HEK293T (cell line): Measurements from ENCODE around the gene MT2A.
"Not testable (repeated sequence)": the region's sequence is repeated elsewhere in the genome, so short reads cannot be mapped to it uniquely, and the experiment has no call there.

Experiments used
- CTCF ChIA-PET: fragments of 350-600 bp; formaldehyde crosslinking; extraction: SDS; loops from one replicate; lab custom pipeline; 2021; ENCODE audit warnings: antibody characterized with exemption, inconsistent platforms; lab: Yijun Ruan, JAX
- POLR2A ChIA-PET: fragments of 350-600 bp; formaldehyde crosslinking; extraction: SDS; loops from one replicate; lab custom pipeline; 2020; ENCODE audit warnings: antibody characterized with exemption, inconsistent platforms; lab: Yijun Ruan, JAX
- DNase-seq: peaks from one replicate; pipeline ENCODE4 v3.0.0; 2012; ENCODE audit warnings: mixed read lengths; ENCODE audit errors: extremely low spot score
- ARNT ChIP-seq: fragments of 450-650 bp; IDR thresholded peaks from 2 replicates; pipeline ENCODE4 v1.6.1; 2017; ENCODE audit warnings: mild to moderate bottlenecking
- BHLHE40 ChIP-seq: fragments of 450-650 bp; IDR thresholded peaks from 2 replicates; pipeline ENCODE4 v1.6.1; 2016; ENCODE audit warnings: mild to moderate bottlenecking, moderate library complexity, borderline replicate concordance
- CTBP1 ChIP-seq: fragments of 450-650 bp; IDR thresholded peaks from 2 replicates; pipeline ENCODE4 v1.6.1; 2016; ENCODE audit warnings: borderline replicate concordance
- ELF4 ChIP-seq: fragments of 450-650 bp; IDR thresholded peaks from 2 replicates; pipeline ENCODE4 v1.6.1; 2017; ENCODE audit warnings: antibody characterized with exemption
- FOXA1 ChIP-seq: fragments of 450-650 bp; IDR thresholded peaks from 2 replicates; pipeline ENCODE4 v1.6.1; 2016; ENCODE audit warnings: mild to moderate bottlenecking
- FOXK2 ChIP-seq: fragments of 450-650 bp; IDR thresholded peaks from 2 replicates; pipeline ENCODE4 v1.6.1; 2016; ENCODE audit warnings: mild to moderate bottlenecking
- FOXM1 ChIP-seq: fragments of 450-650 bp; IDR thresholded peaks from 2 replicates; pipeline ENCODE4 v1.6.1; 2017; ENCODE audit warnings: mild to moderate bottlenecking, borderline replicate concordance
- HDGF ChIP-seq: fragments of 450-650 bp; IDR thresholded peaks from 2 replicates; pipeline ENCODE4 v1.6.1; 2017; ENCODE audit warnings: antibody characterized with exemption, borderline replicate concordance
- L3MBTL2 ChIP-seq: fragments of 450-650 bp; conservative IDR thresholded peaks from 2 replicates; pipeline ENCODE4 v1.6.1; 2016; ENCODE audit warnings: mild to moderate bottlenecking
- LEF1 ChIP-seq: fragments of 450-650 bp; IDR thresholded peaks from 2 replicates; pipeline ENCODE4 v1.6.1; 2017; ENCODE audit warnings: mild to moderate bottlenecking, borderline replicate concordance
- NFRKB ChIP-seq: fragments of 450-650 bp; IDR thresholded peaks from 2 replicates; pipeline ENCODE4 v1.6.1; 2016; ENCODE audit warnings: mild to moderate bottlenecking, moderate library complexity
- SP1 ChIP-seq: fragments of 450-650 bp; IDR thresholded peaks from 2 replicates; pipeline ENCODE4 v1.6.1; 2017
- SUZ12 ChIP-seq: fragments of 450-650 bp; IDR thresholded peaks from 2 replicates; pipeline ENCODE4 v1.6.1; 2016; ENCODE audit warnings: mild to moderate bottlenecking
- TARDBP ChIP-seq: fragments of 450-650 bp; IDR thresholded peaks from 2 replicates; pipeline ENCODE4 v1.6.1; 2016
- ZNF384 ChIP-seq: fragments of 450-650 bp; IDR thresholded peaks from 2 replicates; pipeline ENCODE4 v1.6.1; 2016
- TF ChIP-seq, protein P1 (sequence below): fragments of 450-650 bp; IDR thresholded peaks from 2 replicates; pipeline ENCODE4 v1.6.1; 2016

MT2A gene

DNA sequence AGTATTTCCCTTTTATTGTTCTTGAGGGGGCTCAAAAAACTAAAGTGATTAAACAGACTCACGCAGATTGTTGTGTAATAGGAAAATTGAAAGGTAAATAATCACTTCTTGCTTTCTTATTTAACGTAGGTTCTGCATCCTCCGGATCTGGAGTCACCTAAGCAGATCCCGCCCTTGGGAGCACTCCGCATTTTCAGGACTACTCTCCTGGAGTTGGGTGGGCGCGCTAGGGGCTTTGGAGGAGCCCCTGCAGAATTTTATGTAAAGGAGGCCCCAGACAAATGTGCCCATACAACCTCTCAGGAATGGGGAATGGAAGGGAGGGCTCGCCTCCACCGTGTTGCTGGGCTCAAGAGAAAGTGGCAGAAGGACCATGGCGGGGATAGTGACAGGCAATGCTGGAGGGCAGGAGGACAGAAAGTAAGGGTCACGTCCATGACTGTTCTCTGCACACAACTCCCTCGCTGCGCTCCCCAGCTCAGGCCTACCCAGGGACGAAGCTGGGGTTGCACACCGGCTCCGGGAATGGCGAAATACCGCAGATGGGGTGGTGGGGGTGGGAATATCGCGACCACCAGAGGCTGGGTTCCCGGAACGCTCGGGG is 8.3 kb downstream of the MT2A start:
- no peak for DNase-seq
- TF ChIP-seq L3MBTL2, result no peak
- TF ChIP-seq ELF4, result no peak
- TF ChIP-seq ZNF384, result no peak
- no peak for TF ChIP-seq BHLHE40
- no peak for TF ChIP-seq ARNT
- TF ChIP-seq NFRKB, result no peak
- TF ChIP-seq, protein P1, sequence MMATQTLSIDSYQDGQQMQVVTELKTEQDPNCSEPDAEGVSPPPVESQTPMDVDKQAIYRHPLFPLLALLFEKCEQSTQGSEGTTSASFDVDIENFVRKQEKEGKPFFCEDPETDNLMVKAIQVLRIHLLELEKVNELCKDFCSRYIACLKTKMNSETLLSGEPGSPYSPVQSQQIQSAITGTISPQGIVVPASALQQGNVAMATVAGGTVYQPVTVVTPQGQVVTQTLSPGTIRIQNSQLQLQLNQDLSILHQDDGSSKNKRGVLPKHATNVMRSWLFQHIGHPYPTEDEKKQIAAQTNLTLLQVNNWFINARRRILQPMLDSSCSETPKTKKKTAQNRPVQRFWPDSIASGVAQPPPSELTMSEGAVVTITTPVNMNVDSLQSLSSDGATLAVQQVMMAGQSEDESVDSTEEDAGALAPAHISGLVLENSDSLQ, result no peak
- no peak for TF ChIP-seq FOXA1
- no peak for TF ChIP-seq TARDBP
- no peak for TF ChIP-seq FOXK2
- no peak for TF ChIP-seq CTBP1
- no peak for TF ChIP-seq SUZ12
- no peak for TF ChIP-seq FOXM1
- no peak for TF ChIP-seq LEF1
- TF ChIP-seq HDGF, result no peak
- no peak for TF ChIP-seq SP1
- POLR2A ChIA-PET, result no interaction called here
- CTCF ChIA-PET, result no interaction called here

DNA sequence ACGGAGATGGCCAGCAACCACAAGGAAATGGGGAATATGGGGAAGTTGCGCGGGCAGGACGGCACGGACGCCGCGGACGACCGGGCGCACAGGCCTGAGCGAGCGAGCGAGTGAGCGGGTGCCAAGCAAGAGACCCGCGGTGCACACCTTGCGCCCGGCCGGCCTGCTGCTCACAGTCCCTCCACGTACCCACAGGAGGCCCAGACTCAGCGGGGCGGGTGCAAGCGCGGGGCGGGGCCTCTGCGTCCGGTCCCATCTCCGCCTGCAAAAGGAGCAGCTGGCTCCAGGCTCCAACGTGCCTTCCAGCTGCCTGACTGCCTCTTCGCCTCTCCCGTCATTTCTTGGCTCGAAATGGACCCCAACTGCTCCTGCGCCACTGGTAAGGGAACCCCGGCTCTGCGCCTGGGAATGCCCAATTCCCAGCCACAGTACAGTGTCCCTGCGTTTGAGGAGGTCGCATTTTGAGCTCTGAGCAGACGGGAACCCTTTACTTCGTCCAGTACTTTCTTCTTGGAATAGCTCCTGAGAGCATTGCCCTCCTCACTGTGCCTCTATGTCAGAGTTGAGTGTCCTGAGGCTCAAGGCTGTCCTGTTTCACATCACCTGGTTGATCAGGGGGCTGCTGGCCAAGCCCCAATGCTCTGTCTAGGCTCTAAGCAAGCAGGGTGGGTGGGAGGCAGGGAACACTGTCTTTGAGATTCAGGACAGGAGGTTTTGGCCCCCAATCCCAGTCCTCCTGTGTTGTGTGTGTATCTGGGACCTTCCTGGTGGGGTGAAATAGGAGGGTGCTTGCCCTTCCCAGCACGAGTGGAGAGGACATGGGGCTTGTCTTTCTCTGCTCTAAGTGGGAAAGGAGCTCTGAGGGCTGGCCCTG is 9.1 kb downstream of the MT2A start:
- ChIA-PET CTCF (no interaction called here), POLR2A (interaction anchor here (2.2 kb wide), 1 partner anchor 9 kb away, joined by 8 read pairs; the partner anchor contains the start of gene MT2A)
- TF ChIP-seq ZNF384, result no peak
- no peak for DNase-seq

DNA sequence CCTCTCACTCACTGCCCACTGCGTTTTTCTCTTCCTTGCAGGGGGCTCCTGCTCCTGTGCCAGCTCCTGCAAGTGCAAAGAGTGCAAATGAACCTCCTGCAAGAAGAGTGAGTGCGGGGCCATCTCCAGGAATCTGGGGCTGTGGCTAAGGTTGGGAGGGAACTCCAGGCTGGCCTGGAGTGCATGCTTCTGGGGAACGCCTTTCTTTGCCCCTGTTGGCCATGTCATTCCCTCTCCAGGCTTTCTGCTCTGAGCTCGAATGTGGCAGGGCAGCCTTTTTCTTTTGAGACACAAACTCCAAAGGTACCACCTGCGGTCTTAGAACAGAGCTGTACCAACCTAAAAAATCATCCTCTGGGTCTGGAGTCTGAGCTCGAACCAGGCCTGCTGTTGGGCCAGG is 9.8 kb downstream of the MT2A start:
- DNase-seq, result no peak
- CTCF ChIA-PET, result no interaction called here
- TF ChIP-seq, protein P1, result no peak
- no peak for TF ChIP-seq HDGF
- POLR2A ChIA-PET, result interaction anchor here (2.2 kb wide), 1 partner anchor 10 kb away, joined by 8 read pairs; the partner anchor contains the start of gene MT2A

DNA sequence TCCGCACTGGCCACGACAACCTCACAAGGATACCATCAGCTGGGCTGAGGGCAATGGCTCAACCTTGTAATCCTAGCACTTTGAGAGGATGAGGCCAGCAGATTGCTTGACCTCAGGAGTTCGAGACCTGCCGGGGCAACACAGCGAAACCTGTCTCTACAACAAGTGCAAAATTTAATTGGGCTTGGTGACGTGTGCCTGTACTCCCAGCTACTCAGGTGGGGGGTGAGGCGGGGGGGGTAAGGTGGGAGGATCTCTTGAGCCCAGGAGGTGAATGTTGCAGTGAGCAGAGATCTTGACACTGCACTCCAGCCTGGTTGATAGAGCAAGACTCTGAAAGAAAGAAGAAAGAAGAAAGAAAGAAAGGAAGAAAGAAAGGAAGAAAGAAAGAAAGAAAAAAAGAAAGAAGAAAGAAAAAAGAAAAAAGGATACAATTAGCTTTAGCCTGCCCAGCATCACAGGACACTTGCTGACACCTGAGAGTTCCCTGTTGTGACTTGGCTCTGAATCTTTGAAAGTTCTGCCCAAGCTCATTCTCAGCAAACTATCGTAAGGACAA is 12.0 kb downstream of the MT2A start:
- no peak for TF ChIP-seq FOXK2
- TF ChIP-seq SUZ12, result no peak
- no peak for TF ChIP-seq NFRKB
- no peak for TF ChIP-seq ZNF384
- no peak for TF ChIP-seq L3MBTL2
- no peak for TF ChIP-seq FOXM1
- TF ChIP-seq HDGF, result no peak
- TF ChIP-seq CTBP1, result no peak
- TF ChIP-seq BHLHE40, result no peak
- no peak for TF ChIP-seq TARDBP
- TF ChIP-seq LEF1, result no peak
- TF ChIP-seq, protein P1, result no peak
- TF ChIP-seq SP1, result no peak
- TF ChIP-seq ELF4, result no peak
- TF ChIP-seq FOXA1, result no peak
- TF ChIP-seq ARNT, result no peak
- CTCF ChIA-PET, result no interaction called here
- no peak for DNase-seq
- POLR2A ChIA-PET, result no interaction called here

DNA sequence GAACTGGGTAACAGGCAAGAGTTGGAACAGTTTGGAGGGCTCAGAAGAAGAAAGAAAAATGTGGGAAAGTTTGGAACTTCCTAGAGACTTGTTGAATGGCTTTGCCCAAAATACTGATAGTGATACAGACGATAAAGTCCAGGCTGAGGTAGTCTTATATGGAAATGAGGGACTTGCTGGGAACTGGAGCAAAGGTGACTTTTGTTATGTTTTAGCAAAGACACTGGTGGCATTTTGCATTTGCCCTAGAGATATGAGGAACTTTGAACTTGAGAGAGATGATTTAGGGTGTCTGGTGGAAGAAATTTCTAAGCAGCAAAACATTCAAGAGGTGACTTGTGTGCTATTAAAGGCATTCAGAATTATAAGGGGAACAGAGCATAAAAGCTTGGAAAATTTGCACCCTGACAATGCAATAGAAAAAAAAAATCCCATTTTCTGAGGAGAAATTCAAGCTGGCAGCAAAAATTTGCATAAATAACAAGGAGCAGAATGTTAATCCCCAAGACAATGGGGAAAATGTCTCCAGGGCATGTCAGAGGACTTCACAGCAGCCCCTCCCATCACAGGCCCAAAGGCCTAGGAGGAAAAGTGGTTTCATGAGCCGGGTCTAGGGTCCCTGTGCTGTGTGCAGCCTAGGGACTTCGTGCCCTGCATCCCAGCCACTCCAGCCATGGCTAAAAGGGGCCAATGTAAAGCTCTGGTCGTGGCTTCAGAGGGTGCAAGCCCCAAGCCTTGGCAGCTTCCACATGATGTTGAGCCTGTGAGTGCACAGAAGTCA is 13.5 kb downstream of the MT2A start:
- CTCF ChIA-PET, POLR2A ChIA-PET, DNase-seq: not testable (repeated sequence)

DNA sequence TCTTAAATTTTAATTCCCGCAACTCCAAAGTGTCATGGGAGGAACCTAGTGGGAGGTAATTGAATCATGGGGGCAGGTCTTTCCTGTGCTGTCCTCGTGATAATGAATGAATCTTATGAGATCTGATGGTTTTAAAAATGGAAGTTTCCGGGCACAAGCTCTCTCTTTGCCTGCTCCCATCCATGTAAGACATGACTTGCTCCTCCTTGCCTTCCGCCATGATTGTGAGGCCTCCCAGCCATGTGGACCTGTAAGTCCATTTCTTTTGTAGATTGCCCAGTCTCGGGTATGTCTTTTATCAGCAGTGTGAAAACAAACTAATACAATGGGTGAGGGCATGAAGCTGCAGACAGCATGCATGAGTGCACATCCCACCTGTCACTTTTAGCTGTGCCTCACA is 14.8 kb downstream of the MT2A start:
- POLR2A ChIA-PET, result interaction anchor here (1.4 kb wide), 1 partner anchor 15 kb away, joined by 6 read pairs; the partner anchor contains the start of gene MT2A
- not testable (repeated sequence) for DNase-seq
- CTCF ChIA-PET, result interaction anchor here (1.4 kb wide), 1 partner anchor 23 kb away, joined by 5 read pairs; no protein-coding TSS in a partner anchor
